DND-41 (cell line): ENCODE results near the gene TFCP2.

Experiments
- CTCF ChIP-seq: IDR thresholded peaks from 2 replicates; pipeline ENCODE4 v1.5.1; 2012; ENCODE audit warnings: borderline replicate concordance, low read length, moderate library complexity, mild to moderate bottlenecking; ENCODE audit not compliant: poor library complexity, severe bottlenecking; ENCODE audit errors: extremely low read depth
- EZH2 ChIP-seq: IDR thresholded peaks from 3 replicates; pipeline ENCODE4 v1.6.1; 2012; ENCODE audit warnings: borderline replicate concordance, low read depth, mild to moderate bottlenecking, moderate library complexity, low read length, inconsistent platforms; ENCODE audit not compliant: severe bottlenecking

- no peak for TF ChIP-seq EZH2
- no peak for TF ChIP-seq CTCF
Measured at GRCh38 chr12:51122844-51123243, 50.1 kb downstream of the TFCP2 start.
